HG03064 (cell line): ENCODE measurements around the gene ZNF850.
"Not testable (repeated sequence)": the region's sequence is repeated elsewhere in the genome, so short reads cannot be mapped to it uniquely, and the experiment has no call there.

Source experiments
- ATAC-seq: cut with Tn5 transposase; IDR thresholded peaks from one replicate; pipeline ENCODE4 v1.9.1; 2021; ENCODE audit warnings: low read depth; ENCODE audit not compliant: unreplicated experiment

The ZNF850 gene

DNA sequence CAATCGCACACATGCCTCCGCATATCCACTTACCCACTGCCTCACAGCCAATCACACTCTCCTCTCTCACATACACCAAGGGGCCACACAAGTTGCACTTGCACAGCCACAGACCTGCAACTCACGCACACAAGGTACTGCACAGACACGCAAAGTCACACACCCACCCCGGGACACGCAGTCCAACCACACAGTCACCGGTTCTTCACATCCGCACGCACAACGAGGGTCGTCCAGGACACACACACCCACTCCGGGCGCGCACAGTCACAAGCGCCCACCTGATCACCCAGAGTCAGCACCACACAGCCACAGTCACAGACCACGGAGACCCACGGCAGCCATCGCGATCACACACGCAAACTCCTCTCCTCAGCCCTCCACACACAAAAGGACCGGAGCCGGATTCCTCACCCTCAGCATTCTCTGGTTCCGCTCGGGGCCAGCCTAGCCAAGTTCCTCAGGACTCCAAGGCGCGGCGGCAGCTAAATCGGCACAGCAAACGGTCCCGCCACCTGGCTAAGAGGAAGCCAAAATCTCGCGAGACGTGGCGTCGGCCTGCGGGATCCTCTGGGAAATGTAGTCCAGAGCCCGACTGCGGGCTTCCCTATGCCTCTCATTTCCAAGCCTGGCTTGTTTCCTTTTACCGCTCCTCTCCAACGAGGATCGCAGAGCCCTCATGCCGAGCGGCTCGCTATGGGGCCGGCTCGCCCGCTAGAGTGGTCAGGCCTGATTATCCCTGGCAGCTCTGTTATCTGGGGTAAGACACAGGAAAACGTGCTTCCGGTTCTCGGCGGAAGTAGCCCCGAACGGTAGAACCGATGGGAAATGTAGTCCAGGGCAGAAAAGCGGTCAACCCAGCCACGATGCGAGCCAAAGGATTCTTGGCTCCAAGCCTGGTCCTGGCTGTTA is at the start of gene ZNF850:
Gene ZNF850, minus strand, starts transcription at position 497 of the 912 bp plus-strand sequence. CDS start 10,201 bp downstream, outside the sequence.
- peak; percentile 94 for ATAC-seq

DNA sequence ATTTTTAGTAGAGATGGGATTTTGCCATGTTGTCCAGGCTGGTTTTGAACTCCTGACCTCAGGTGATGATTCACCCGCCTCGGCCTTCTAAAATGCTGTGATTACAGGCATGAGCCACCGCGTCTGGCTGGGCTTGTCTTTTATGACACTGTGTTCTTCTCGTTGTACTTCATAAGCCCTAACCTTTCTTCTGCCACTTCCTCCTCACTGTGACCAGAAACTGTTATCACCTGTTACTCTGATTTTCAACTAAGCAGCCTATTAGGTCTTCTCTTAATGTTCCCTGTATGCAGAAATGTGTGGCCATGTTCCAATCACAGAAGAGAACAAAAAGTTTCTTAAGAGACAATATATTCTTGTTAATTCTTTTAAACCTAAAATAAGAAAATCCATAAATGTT is 49.2 kb upstream of the ZNF850 start:
- ATAC-seq: no peak

DNA sequence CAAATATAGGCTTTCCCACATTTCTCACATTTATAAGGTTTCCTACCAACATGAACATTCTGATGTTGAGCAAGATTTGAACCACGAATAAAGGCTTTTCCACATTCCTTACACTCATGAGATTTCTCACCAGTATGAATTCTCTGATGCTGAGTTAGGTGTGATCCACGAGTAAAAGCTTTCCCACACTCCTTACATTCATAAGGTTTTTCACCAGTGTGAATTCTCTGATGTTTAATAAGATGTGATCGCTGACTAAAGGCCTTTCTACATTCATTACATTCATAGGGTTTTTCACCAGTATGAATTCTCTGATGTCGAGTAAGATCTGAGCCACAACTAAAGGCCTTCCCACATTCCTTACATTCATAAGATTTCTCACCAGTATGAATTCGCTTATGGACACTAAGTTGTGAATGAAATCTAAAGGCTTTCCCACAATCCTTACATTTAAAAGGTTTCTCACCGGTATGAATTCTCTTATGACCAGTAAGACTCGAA is 46.6 kb upstream of the ZNF850 start:
- ATAC-seq: no peak

DNA sequence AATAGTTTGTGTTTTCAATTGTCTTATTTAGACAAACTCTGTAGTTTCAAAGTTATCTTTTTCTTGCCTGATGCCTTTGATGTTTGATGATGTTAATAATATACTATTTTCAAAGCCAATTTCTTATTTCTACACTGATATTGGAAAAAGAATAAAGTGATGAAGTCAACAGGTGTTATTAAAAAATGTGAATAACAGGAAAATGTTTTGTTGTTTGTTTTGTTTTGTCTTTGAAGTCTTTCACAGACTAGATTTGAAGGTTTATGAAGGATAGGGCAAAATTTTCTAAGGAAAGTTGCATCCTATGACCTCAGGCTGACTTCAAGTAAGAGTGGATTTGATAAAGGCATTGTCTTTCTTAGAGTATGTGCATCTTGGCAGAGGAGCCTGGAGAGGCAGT is 34.4 kb upstream of the ZNF850 start:
- no peak for ATAC-seq

DNA sequence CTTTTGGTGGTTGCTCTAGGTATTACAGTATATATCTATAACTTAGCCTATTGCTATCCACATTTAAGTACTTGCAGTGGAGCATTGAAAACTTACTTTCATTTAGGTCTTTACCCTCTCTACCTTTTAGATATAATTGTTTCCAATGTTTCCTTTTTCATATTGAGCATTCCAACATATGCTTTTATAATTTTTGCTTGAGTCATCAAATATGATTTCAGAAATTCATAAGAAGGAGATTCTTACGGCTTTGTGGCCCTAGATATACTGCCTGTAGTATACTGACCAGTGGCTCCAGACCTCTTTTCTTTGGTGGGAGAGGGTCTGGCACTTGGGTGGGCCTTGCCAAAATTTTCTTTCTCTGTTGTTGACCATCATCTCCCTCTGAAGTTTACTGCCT is 32.8 kb upstream of the ZNF850 start:
- no peak for ATAC-seq

DNA sequence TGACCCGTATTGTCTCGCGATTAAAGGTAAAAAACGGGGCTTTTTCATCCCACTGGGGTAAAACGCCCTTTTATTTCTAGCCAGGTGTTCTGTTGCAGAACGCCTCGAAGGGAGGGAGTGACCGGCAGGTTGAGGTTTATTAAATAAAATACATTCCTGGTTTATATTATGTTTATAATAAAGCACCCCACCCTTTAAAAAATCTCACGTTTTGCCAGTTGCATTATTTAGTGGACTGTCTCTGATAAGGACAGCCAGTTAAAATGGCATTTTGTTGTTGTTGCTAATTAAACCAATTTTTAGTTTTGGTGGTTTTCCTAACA is 25.1 kb upstream of the ZNF850 start:
- ATAC-seq: no peak

DNA sequence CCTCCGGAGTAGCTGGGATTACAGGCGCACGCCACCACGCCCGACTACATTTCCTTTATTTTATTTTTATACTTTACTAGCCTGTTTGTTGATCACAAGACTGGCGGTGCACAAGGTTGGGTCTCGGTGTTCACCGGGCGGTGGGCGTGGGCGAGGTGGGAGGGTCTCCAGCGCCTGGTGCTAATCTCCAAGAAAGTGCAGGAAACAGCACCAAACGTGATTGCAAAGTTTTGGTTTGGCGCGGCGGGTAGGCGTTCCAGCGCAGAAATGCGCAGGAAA is 24.0 kb upstream of the ZNF850 start:
- ATAC-seq: no peak

DNA sequence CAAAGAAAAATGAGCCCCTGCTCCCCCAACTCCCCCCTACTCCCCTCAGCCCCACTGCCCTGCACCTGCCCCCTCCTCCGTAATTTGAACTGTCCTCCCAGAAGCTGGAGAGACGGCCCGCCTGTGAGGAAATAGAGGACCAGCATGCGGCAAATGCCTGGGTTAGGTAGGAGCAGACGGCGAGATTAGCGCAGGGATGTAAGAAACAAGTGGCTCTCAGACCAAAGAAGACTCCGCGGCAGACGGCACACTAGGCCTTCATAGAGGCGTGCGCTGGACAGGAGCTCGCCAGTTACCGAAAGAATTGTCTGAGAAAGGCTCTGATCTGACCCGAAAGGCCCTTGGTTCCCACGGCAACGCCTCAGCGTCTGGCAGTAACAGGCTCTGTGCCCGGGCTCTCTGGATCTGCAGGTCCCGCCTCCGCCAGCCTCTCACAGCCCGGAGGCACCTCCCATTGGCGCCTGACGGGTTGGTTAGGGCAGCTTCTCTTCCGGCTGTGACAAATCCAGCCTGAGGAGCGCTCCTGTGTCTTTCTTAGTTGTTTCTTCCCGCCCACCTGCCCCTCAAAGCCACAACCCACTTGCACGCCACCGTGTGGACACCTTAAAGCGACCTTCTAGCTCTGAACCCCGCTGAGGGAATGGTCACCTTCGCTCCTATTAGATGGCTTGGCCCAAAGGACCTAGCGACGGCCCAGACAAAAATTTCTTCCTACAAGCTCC is 19.0 kb upstream of the ZNF850 start:
- ATAC-seq: not testable (repeated sequence)

DNA sequence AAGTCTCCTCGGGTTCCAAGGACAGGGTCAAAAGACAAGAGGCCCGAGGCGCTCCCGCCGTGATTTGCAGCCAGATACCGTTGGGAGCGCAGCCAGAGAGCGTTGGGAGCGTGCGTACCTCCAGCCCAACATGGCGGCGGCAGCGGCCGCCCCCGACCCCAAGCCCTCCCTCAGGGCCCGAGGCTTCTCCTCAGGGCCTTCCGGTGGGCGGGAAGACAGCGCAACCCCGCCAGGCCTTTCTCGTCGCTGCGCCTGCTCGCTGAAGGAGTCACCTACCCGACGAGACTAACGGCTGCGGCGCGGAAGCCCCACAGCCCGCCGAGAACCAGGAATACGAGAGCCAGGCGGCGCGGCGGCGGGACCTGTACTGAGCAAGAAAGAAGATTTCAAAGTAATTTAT is 3.2 kb upstream of the ZNF850 start:
- ATAC-seq: no peak

DNA sequence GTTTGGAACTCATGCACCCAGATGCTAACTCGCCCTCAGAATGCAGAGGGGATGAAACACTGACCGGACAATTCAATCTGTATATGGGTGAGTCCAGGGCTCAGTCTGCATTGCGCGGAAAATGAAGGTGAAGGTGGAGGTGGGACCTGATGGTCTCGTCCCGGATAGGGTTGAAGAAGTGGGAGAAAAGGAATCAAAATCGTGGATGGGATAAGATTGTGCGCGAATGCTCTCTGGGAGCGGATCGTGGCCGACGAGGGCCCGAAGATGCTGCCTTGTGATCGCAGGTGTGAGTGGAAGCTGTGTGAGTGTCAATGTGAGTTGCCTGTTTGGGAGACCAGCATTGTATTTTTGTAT is 594 bp upstream of the ZNF850 start:
- no peak for ATAC-seq

DNA sequence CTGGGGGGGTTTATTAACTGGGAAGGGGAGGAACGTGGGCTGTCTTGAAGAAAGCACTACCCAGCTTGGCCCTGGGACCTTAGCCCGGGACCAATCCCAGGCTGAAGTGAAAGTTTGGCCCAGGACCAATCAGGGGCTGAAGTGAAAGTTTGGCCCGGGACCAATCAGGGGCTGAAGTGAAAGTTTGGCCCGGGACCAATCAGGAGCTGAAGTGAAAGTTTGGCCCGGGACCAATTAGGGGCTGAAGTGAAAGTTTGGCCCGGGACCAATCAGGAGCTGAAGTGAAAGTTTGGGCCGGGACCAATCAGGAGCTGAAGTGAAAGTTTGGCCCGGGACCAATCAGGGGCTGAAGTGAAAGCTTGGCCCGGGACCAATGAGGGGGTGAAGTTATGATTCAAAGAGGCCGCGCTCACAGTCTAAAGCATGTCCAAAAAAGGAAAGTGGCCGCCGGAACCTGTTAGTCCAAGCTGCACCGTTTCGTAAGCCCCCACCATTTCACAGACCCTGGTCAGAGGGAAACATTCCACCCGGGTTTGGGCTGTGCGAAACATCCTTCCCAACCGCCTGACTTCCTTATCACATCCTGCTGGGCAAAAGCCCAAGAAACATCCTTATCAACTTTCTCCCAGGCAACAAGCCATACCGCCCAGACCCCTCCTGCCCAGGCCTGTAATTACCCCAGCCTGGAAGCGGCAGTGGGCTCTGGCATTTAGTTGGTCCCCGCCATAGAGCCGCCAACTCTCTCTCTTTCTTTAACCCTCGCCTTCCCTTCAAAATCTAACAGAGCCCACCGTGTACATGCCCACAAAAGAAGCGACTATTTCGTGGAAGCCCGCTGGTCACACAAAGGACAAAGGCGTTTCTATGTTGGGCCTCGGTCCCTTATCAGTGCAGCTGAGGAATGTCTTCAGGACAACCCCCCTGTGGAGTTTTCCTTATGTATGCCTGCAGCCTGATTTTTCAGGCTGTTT is 1.1 kb downstream of the ZNF850 start:
- no peak for ATAC-seq

DNA sequence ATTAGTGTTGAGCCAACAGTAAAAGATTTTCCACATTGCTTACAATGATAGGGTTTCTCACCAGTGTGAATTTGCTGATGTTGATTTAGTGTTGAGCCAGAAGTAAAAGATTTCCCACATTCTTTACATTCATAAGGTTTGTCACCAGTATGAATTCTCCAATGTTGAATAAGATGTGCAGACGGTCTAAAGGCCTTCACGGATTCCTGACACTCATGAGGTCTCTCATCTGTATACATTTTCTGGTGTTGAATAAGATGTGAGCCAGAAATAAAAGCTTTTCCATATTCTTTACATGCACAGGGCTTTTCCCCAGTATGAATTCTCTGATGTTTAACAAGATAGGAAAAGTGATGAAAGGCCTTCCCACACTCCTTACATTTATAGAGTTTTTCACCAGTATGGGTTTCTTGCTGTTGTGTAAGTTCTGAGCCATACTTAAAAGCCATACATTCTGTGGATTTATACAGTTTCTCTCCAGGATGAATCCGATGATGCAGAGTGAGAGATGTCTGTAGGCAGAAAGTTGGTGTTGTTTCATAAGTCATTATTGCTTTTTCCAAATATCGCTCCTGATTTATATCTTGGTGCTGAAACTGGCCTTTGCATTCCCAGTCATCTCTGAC is 22.4 kb downstream of the ZNF850 start:
- no peak for ATAC-seq

DNA sequence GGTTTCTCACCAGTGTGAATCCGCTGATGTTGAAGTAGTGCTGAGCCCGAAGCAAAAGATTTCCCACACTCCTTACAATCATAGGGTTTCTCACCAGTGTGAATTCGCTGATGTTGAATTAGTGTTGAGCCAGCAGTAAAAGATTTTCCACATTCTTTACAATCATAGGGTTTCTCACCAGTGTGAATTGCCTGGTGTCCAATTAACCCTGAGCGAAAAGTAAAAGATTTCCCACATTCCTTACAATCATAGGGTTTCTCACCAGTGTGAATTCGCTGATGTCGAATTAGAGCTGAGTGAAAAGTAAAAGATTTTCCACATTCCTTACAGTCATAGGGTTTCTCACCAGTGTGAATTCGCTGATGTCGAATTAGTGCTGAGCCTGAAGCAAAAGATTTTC is 23.0 kb downstream of the ZNF850 start:
- not testable (repeated sequence) for ATAC-seq

DNA sequence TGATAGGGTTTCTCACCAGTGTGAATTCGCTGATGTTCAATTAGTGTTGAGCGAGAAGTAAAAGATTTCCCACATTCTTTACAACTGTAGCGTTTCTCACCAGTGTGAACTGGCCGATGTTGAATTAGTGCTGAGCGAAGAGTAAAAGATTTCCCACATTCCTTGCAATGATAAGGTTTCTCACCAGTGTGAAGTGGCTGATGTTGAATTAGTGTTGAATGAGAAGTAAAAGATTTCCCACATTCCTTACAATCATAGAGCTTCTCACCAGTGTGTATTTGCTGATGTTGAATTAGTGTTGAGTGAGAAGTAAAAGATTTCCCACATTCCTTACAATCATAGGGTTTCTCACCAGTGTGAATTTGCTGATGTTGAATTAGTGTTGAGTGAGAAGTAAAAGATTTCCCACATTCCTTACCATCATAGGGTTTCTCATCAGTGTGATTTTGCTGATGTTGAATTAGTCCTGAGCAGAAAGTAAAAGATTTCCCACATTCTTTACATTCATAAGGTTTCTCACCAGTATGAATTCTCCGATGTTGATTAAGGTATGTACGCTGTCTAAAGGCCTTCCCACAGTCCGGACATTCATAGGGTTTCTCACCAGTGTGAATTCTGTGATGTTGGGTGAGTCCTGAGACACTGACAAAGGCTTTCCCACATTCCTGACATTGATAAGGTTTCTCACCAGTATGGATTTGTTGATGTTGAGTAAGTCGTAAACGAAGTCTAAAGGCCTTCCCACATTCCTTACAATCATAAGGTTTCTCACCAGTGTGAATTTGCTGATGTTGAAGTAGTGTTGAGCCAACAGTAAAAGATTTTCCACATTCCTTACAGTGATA is 24.0 kb downstream of the ZNF850 start:
- ATAC-seq: no peak

DNA sequence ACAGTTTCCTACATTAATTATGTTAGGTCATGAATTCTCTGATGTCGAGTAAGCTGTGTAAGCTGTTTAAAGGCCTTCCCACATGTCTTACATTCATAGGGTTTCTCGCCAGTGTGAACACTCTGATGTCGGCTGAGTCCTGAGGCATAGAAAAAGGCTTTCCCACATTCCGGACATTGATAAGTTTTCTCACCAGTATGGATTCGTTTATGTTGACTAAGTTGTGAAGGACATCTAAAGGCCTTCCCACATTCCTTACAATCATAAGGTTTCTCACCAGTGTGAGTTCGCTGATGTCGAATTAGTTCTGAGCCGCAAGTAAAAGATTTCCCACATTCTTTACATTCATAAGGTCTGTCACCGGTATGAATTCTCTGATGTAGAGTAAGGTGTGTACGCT is 24.9 kb downstream of the ZNF850 start:
- ATAC-seq: no peak

DNA sequence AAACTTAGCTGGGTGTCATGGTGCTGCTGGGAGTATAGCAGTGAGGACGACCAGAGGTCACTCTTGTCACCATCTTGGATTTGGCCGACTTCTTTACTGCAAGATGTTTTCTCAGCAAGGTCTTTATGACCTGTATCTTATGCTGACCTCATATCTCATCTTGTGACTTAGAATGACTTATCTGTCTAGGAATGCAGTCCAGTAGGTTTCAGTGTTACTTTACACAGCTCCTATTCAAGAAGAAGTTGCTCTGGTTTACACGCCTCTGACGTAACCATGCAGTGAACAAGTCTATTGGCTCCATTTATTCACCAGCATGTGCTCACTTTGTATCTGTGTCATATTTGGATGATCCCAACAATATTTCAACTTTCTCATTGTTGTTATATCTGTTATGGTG is 26.7 kb downstream of the ZNF850 start:
- ATAC-seq: no peak

DNA sequence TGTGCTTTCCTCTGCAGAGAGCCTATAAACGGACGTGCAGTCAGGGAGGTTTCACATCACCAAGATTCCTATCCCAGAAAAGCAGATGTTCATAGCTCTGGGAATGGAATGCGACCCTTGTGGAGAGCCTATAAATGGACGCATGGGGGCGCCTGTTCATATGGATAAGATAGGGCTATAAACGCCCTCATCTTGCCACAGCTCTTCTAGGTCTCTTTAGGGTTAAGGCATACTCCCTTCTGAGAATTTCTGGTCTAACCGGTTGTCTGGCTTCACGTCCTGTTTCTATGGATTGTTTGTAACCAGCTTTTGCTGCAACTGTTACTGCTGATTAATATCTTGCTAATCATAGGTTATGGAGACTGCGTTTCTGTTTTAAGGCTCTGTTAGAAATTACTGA is 36.4 kb downstream of the ZNF850 start:
- not testable (repeated sequence) for ATAC-seq

DNA sequence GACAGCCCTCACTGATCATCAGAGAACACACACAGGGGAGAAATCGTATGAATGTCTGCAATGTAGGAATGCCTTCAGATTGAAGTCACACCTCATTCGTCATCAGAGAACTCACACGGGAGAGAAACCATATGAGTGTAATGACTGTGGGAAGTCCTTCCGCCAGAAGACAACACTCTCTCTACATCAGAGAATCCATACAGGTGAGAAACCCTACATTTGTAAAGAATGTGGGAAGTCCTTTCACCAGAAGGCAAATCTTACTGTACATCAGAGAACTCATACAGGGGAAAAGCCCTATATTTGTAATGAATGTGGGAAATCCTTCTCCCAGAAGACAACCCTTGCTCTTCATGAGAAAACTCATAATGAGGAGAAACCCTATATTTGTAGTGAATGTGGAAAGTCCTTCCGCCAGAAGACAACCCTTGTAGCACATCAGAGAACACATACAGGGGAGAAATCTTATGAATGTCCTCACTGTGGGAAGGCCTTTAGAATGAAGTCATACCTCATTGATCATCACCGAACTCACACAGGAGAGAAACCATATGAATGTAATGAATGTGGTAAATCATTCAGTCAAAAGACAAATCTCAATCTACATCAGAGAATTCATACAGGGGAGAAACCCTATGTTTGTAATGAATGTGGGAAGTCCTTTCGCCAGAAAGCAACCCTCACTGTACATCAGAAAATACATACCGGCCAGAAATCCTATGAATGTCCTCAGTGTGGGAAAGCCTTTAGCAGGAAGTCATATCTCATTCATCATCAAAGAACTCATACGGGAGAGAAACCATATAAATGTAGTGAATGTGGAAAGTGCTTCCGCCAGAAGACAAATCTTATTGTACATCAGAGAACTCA is 52.7 kb downstream of the ZNF850 start:
- no peak for ATAC-seq

DNA sequence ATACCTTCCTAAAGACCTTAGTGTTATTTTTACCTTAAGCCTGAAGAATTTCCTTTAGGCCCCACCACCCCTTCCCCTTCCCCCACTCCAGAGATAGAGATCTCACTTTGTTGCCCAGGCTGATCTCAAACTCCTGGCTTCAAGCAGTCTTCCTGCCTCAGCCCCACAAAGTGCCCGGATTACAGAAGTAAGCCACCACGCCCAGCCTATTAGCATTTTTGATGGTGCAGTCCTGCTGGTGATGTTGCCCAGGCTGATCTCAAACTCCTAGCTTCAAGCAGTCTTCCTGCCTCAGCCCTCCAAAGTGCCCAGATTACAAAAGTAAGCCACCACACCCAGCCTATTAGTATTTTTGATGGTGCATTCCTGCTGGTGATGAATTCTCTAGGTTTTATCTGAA is 63.2 kb downstream of the ZNF850 start:
- ATAC-seq: no peak
